Measurements from ENCODE around the gene TMEM202. TPM values are rescaled to one million over a fixed set of nuclear protein-coding genes. Genes with fewer than 3 reads are reported as not detected.

Gene TMEM202
- total and polyA plus RNA-seq, 2 of the 13 experiments (the other 11 are each of a cell fraction or from before 2014, with no cell fraction given) = not detected

- TF ChIP-seq, protein P1, sequence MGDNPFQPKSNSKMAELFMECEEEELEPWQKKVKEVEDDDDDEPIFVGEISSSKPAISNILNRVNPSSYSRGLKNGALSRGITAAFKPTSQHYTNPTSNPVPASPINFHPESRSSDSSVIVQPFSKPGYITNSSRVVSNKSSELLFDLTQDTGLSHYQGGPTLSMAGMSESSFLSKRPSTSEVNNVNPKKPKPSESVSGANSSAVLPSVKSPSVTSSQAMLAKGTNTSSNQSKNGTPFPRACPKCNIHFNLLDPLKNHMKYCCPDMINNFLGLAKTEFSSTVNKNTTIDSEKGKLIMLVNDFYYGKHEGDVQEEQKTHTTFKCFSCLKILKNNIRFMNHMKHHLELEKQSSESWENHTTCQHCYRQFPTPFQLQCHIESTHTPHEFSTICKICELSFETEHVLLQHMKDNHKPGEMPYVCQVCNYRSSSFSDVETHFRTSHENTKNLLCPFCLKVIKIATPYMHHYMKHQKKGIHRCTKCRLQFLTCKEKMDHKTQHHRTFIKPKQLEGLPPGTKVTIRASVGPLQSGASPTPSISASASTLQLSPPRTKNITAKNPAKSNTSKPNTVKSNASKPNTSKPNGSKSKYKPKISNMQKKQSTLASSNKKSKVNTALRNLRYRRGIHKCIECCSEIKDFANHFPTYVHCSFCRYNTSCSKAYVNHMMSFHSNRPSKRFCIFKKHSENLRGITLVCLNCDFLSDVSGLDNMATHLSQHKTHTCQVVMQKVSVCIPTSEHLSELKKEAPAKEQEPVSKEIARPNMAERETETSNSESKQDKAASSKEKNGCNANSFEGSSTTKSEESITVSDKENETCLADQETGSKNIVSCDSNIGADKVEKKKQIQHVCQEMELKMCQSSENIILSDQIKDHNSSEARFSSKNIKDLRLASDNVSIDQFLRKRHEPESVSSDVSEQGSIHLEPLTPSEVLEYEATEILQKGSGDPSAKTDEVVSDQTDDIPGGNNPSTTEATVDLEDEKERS (CRISPR knock-in tag; IDR thresholded peaks at IDR 0.05) = peak; percentile 77
- TF ChIP-seq ASH2L (IDR thresholded peaks at IDR 0.05; ENCODE audit: insufficient read length, low read depth, low read length) = peak; percentile 86
- TF ChIP-seq, protein P2, sequence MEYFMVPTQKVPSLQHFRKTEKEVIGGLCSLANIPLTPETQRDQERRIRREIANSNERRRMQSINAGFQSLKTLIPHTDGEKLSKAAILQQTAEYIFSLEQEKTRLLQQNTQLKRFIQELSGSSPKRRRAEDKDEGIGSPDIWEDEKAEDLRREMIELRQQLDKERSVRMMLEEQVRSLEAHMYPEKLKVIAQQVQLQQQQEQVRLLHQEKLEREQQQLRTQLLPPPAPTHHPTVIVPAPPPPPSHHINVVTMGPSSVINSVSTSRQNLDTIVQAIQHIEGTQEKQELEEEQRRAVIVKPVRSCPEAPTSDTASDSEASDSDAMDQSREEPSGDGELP (IDR thresholded peaks at IDR 0.05; ENCODE audit: borderline replicate concordance, low read depth) = peak; percentile 74; the same call in 1 of the 2 replicates
- peak; percentile 95; the same call in 1 of the 2 replicates for TF ChIP-seq PCBP1 (IDR thresholded peaks at IDR 0.05; ENCODE audit: borderline replicate concordance, low read depth, low read length)
- TF ChIP-seq ZSCAN30 (CRISPR knock-in tag; IDR thresholded peaks at IDR 0.05) = peak; percentile 79
- no peak for TF ChIP-seq ZNF777 (CRISPR knock-in tag; IDR thresholded peaks at IDR 0.05)
- TF ChIP-seq TCF7 (IDR thresholded peaks at IDR 0.05; ENCODE audit: low read depth) = no peak
- TF ChIP-seq RBM39 (IDR thresholded peaks at IDR 0.05; ENCODE audit: low read depth, low read length, poor library complexity, severe bottlenecking) = no peak
- TF ChIP-seq, protein P3, sequence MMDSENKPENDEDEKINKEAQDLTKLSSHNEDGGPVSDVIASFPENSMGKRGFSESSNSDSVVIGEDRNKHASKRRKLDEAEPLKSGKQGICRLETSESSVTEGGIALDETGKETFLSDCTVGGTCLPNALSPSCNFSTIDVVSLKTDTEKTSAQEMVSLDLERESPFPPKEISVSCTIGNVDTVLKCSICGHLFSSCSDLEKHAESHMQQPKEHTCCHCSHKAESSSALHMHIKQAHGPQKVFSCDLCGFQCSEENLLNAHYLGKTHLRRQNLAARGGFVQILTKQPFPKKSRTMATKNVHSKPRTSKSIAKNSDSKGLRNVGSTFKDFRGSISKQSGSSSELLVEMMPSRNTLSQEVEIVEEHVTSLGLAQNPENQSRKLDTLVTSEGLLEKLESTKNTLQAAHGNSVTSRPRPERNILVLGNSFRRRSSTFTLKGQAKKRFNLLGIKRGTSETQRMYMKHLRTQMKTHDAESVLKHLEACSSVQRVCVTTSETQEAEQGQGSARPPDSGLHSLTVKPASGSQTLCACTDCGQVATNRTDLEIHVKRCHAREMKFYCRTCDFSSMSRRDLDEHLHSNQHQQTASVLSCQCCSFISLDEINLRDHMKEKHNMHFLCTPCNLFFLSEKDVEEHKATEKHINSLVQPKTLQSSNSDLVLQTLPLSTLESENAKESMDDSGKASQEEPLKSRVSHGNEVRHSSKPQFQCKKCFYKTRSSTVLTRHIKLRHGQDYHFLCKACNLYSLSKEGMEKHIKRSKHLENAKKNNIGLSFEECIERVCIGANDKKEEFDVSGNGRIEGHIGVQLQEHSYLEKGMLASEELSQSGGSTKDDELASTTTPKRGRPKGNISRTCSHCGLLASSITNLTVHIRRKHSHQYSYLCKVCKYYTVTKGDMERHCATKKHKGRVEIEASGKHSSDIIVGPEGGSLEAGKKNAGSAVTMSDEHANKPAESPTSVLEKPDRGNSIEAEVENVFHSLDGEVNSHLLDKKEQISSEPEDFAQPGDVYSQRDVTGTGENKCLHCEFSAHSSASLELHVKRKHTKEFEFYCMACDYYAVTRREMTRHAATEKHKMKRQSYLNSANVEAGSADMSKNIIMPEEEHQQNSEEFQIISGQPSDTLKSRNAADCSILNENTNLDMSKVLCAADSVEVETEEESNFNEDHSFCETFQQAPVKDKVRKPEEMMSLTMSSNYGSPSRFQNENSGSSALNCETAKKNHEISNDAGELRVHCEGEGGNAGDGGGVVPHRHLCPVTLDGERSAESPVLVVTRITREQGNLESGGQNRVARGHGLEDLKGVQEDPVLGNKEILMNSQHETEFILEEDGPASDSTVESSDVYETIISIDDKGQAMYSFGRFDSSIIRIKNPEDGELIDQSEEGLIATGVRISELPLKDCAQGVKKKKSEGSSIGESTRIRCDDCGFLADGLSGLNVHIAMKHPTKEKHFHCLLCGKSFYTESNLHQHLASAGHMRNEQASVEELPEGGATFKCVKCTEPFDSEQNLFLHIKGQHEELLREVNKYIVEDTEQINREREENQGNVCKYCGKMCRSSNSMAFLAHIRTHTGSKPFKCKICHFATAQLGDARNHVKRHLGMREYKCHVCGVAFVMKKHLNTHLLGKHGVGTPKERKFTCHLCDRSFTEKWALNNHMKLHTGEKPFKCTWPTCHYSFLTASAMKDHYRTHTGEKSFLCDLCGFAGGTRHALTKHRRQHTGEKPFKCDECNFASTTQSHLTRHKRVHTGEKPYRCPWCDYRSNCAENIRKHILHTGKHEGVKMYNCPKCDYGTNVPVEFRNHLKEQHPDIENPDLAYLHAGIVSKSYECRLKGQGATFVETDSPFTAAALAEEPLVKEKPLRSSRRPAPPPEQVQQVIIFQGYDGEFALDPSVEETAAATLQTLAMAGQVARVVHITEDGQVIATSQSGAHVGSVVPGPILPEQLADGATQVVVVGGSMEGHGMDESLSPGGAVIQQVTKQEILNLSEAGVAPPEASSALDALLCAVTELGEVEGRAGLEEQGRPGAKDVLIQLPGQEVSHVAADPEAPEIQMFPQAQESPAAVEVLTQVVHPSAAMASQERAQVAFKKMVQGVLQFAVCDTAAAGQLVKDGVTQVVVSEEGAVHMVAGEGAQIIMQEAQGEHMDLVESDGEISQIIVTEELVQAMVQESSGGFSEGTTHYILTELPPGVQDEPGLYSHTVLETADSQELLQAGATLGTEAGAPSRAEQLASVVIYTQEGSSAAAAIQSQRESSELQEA (CRISPR knock-in tag; IDR thresholded peaks at IDR 0.05; ENCODE audit: not compliant biosample characterization) = peak; percentile 85
- TF ChIP-seq IKZF1 (IDR thresholded peaks at IDR 0.05) = no peak
- no peak for TF ChIP-seq ZNF589 (CRISPR knock-in tag; conservative IDR thresholded peaks at IDR 0.05)
- peak; percentile 95 for TF ChIP-seq NFKBIZ (CRISPR knock-in tag; IDR thresholded peaks at IDR 0.05)
- no peak for TF ChIP-seq ZNF17 (CRISPR knock-in tag; IDR thresholded peaks at IDR 0.05)
- peak; percentile 26; the same call in 1 of the 2 replicates for TF ChIP-seq ZNF343 (CRISPR knock-in tag; IDR thresholded peaks at IDR 0.05)
- TF ChIP-seq DR1 (CRISPR knock-in tag; IDR thresholded peaks at IDR 0.05) = peak; percentile 89
- peak; percentile 36; the same call in 1 of the 2 replicates for TF ChIP-seq ZNF3 (CRISPR knock-in tag; IDR thresholded peaks at IDR 0.05)
- TF ChIP-seq MZF1 (CRISPR knock-in tag; IDR thresholded peaks at IDR 0.05; ENCODE audit: borderline replicate concordance) = no peak
- TF ChIP-seq YEATS4 (CRISPR knock-in tag; IDR thresholded peaks at IDR 0.05; ENCODE audit: borderline replicate concordance) = peak; percentile 97
These were observed 22.1 kb upstream of the TMEM202 start, which contains the start of gene HEXA (continued) for GRCh38 chr15:72375846-72376581.

Data from HepG2 (cell line).